ENCODE data around the gene SLC52A1. TPM values are rescaled to one million over a fixed set of nuclear protein-coding genes. Genes with fewer than 3 reads are reported as not detected.
"Not testable (repeated sequence)": the region's sequence is repeated elsewhere in the genome, so short reads cannot be mapped to it uniquely, and the experiment has no call there.

The SLC52A1 gene
- total RNA-seq, 1 experiment from 2014 or later, result 1.1 TPM

- no peak for TF ChIP-seq ZNF532 (CRISPR knock-in tag; IDR thresholded peaks at IDR 0.05; ENCODE audit: borderline replicate concordance)
Observed at GRCh38 chr17:5031365-5032082, 3.7 kb downstream of the SLC52A1 start (continued).

DNA sequence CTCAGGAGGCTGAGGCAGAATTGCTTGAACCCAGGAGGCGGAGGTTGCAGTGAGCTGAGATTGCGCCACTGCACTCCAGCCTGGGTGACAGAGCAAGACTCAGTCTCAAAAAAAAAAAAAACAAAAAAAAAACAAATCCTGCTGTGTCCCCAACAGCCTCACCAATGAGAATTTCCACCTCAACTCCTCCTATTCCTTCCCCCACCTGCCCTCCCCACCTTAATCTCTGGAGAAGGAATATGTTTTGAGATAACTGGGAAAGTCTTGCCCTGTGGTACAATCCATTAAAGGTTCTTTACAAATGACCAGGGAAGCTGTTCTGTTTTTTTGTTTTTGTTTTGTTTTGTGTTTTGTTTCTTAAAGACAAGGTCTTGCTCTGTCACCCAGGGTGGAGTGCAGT, 5.1 kb downstream of the SLC52A1 start:
- CTCF ChIA-PET, result interaction anchor here (0.6 to 2.4 kb wide), 2 partner anchors 29 to 32 kb away, joined by 5 to 12 read pairs; no protein-coding TSS in a partner anchor
- H3K4me1 Mint-ChIP-seq; H3K4me3 Mint-ChIP-seq; H3K27ac Mint-ChIP-seq; H3K36me3 Mint-ChIP-seq; DNase-seq (ENCODE audit: low spot score); POLR2A ChIA-PET; ATAC-seq; H3K9me3 Mint-ChIP-seq: not testable (repeated sequence)
- peaks cover 25% of the 10 kb centered on the region for H3K27me3 Mint-ChIP-seq (ENCODE audit: low read depth)

GRCh38 chr17:5027916-5028315, 7.3 kb downstream of the SLC52A1 start:
- H3K9me3 Mint-ChIP-seq, result no peaks in the 10 kb centered on the region
- H3K4me3 Mint-ChIP-seq, result no peak overlapping the region
- ChIA-PET POLR2A (interaction anchor here (0.6 kb wide), 1 partner anchor 8 kb away, joined by 5 read pairs; no protein-coding TSS in a partner anchor), CTCF (interaction anchor here (0.6 to 1.8 kb wide), 6 partner anchors 34 to 119 kb away, joined by 3 to 6 read pairs (median 4); partner anchors contain the start of genes ENO3 and SPAG7)
- DNase-seq (ENCODE audit: low spot score) (no peak), ATAC-seq (no peak)
- TF ChIP-seq GABPB1 (CRISPR knock-in tag; IDR thresholded peaks at IDR 0.05) (no peak), IRF2 (CRISPR knock-in tag; IDR thresholded peaks at IDR 0.05; ENCODE audit: borderline replicate concordance, low read depth) (no peak), USF2 (CRISPR knock-in tag; IDR thresholded peaks at IDR 0.05) (no peak), PRRX2 (CRISPR knock-in tag; IDR thresholded peaks at IDR 0.05) (no peak), ZNF219 (CRISPR knock-in tag; IDR thresholded peaks at IDR 0.05; ENCODE audit: borderline replicate concordance) (no peak), NR2C2 (CRISPR knock-in tag; IDR thresholded peaks at IDR 0.05) (no peak), ZNF423 (CRISPR knock-in tag; IDR thresholded peaks at IDR 0.05) (no peak), ZNF138 (CRISPR knock-in tag; conservative IDR thresholded peaks at IDR 0.05) (no peak), NFATC4 (CRISPR knock-in tag; IDR thresholded peaks at IDR 0.05) (no peak), CREB1 (CRISPR knock-in tag; IDR thresholded peaks at IDR 0.05) (no peak), FOXP1 (CRISPR knock-in tag; IDR thresholded peaks at IDR 0.05; ENCODE audit: borderline replicate concordance) (no peak), MYBL2 (CRISPR knock-in tag; IDR thresholded peaks at IDR 0.05) (no peak), ATF2 (CRISPR knock-in tag; IDR thresholded peaks at IDR 0.05; ENCODE audit: borderline replicate concordance, low read depth) (no peak), RELA (CRISPR knock-in tag; IDR thresholded peaks at IDR 0.05; ENCODE audit: borderline replicate concordance) (no peak), E2F5 (CRISPR knock-in tag; IDR thresholded peaks at IDR 0.05) (no peak)
- TF ChIP-seq, protein P1, sequence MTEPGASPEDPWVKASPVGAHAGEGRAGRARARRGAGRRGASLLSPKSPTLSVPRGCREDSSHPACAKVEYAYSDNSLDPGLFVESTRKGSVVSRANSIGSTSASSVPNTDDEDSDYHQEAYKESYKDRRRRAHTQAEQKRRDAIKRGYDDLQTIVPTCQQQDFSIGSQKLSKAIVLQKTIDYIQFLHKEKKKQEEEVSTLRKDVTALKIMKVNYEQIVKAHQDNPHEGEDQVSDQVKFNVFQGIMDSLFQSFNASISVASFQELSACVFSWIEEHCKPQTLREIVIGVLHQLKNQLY (CRISPR knock-in tag; IDR thresholded peaks at IDR 0.05), result no peak
- TF ChIP-seq, protein P2, sequence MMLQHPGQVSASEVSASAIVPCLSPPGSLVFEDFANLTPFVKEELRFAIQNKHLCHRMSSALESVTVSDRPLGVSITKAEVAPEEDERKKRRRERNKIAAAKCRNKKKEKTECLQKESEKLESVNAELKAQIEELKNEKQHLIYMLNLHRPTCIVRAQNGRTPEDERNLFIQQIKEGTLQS (CRISPR knock-in tag; conservative IDR thresholded peaks at IDR 0.05), result no peak
- TF ChIP-seq, protein P3, sequence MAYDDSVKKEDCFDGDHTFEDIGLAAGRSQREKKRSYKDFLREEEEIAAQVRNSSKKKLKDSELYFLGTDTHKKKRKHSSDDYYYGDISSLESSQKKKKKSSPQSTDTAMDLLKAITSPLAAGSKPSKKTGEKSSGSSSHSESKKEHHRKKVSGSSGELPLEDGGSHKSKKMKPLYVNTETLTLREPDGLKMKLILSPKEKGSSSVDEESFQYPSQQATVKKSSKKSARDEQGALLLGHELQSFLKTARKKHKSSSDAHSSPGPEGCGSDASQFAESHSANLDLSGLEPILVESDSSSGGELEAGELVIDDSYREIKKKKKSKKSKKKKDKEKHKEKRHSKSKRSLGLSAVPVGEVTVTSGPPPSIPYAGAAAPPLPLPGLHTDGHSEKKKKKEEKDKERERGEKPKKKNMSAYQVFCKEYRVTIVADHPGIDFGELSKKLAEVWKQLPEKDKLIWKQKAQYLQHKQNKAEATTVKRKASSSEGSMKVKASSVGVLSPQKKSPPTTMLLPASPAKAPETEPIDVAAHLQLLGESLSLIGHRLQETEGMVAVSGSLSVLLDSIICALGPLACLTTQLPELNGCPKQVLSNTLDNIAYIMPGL (CRISPR knock-in tag; IDR thresholded peaks at IDR 0.05), result no peak
- no peak overlapping the region for H3K27ac Mint-ChIP-seq
- no peaks in the 10 kb centered on the region for H3K4me1 Mint-ChIP-seq
- H3K27me3 Mint-ChIP-seq (ENCODE audit: low read depth), result peaks cover 12% of the 10 kb centered on the region
- H3K36me3 Mint-ChIP-seq, result peaks cover 7% of the 10 kb centered on the region

All from WTC11 (cell line).